Embryonic facial prominence (tissue), 1 donor: ENCODE data around the gene STK35.

Source experiments
- DNase-seq: peaks from one replicate; pipeline ENCODE4 v3.0.0-alpha.2; 2016; ENCODE audit errors: extremely low spot score

STK35 gene

DNA sequence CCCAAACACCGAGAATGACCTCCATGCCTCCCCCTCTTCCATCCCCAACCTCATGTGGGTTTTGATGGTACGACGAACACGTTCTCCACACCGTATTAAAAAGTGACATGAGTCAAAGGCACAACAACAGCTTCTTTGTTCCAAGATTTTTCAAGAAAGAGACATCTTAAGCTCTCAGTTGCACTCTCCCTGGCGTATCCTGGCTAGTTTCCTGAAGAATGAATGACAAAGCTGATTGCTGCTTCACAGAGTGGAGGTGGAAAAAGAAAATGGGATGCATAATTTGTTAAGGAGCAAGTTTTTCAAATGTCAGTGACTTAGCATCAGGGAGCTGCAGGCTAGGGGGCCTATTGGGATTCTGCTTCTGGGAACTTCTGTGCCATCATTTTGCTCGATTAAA is 95.5 kb downstream of the STK35 start:
- no peak for DNase-seq
